NCI-H1048 (cell line): ENCODE measurements around the gene ZNF512.

Experiments used
- DNase-seq: peaks from one replicate; lab custom pipeline; 2025; lab: John Stamatoyannopoulos, UW

Gene ZNF512

GRCh38 chr2:27636766-27637165 is 53.9 kb downstream of the ZNF512 start:
- DNase-seq: no peak

- no peak for DNase-seq
Measured at GRCh38 chr2:27638037-27638637, 55.3 kb downstream of the ZNF512 start.

GRCh38 chr2:27638709-27639108 is 55.9 kb downstream of the ZNF512 start:
- no peak for DNase-seq

- DNase-seq: no peak
Measured at GRCh38 chr2:27640722-27641245, 57.9 kb downstream of the ZNF512 start.

- no peak for DNase-seq
Measured at GRCh38 chr2:27645197-27645596, 62.4 kb downstream of the ZNF512 start.

- no peak for DNase-seq
Measured at GRCh38 chr2:27647289-27647688, 64.4 kb downstream of the ZNF512 start.

- DNase-seq: no peak
Measured at GRCh38 chr2:27647737-27648136, 64.9 kb downstream of the ZNF512 start.

GRCh38 chr2:27651056-27651455 is 68.2 kb downstream of the ZNF512 start:
- DNase-seq: no peak

- DNase-seq: no peak
Measured at GRCh38 chr2:27652341-27652740, 69.5 kb downstream of the ZNF512 start.

GRCh38 chr2:27652790-27653189 is 69.9 kb downstream of the ZNF512 start:
- DNase-seq: no peak

- no peak for DNase-seq
Measured at GRCh38 chr2:27653397-27653796, 70.6 kb downstream of the ZNF512 start.

GRCh38 chr2:27655155-27655951 is 72.5 kb downstream of the ZNF512 start:
- DNase-seq: no peak

- no peak for DNase-seq
Measured at GRCh38 chr2:27661371-27661770, 78.5 kb downstream of the ZNF512 start.

GRCh38 chr2:27663285-27664153 is 80.7 kb downstream of the ZNF512 start, which contains the start of the genes SLC4A1AP and SUPT7L:
Gene SLC4A1AP (plus strand): TSS chr2:27663889. CDS start chr2:27663915, 26 bp downstream.
Gene SUPT7L (minus strand): TSS chr2:27663614. CDS start chr2:27662192, 1,422 bp downstream.
- DNase-seq: peak; percentile 30

GRCh38 chr2:27664154-27664574 is 81.3 kb downstream of the ZNF512 start:
- DNase-seq: no peak

GRCh38 chr2:27664622-27665363 is 82.0 kb downstream of the ZNF512 start:
- no peak for DNase-seq

GRCh38 chr2:27667446-27667845 is 84.6 kb downstream of the ZNF512 start:
- no peak for DNase-seq

- DNase-seq: no peak
Measured at GRCh38 chr2:27671235-27671634, 88.4 kb downstream of the ZNF512 start.
